Endothelial cell of umbilical vein (primary cell): ENCODE results near the gene SLC25A38. TPM values are rescaled to one million over a fixed set of nuclear protein-coding genes. Genes with fewer than 3 reads are reported as not detected.

ENCODE experiments used
- BruUV-seq: library from RNA; stranded (reverse); fragments of 400-500 nt; replicated peaks from 2 replicates; lab custom pipeline; 2021; lab: Mats Ljungman, UMichigan
- CTCF ChIA-PET: fragments of 300-600, 350-600 bp; sonication (Branson Sonifier 250); formaldehyde crosslinking; loops from one replicate; lab custom pipeline; 2021; ENCODE audit warnings: antibody characterized with exemption, inconsistent platforms; lab: Charles Lee
- POLR2A ChIA-PET: fragments of 300-600, 350-600 bp; sonication (Branson Sonifier 250); formaldehyde crosslinking; loops from one replicate; lab custom pipeline; 2021; ENCODE audit warnings: antibody characterized with exemption, inconsistent platforms; lab: Charles Lee
- DNase-seq: peaks from one replicate; pipeline ENCODE4 v3.0.0-alpha.2; 2011; ENCODE audit warnings: low read depth, low spot score
- FAIRE-seq: peaks from 2 replicates; lab custom pipeline; 2011; peaks lifted over from hg19 to GRCh38; lab: Jason Lieb, UNC
- H2AFZ ChIP-seq: 2 replicates; pipeline ENCODE4 v1.6.0; 2012; ENCODE audit warnings: low read depth, low read length, control low read depth, inconsistent platforms
- H3K27ac ChIP-seq: 2 replicates; pipeline ENCODE4 v1.5.1; 2011; ENCODE audit warnings: low read depth, mild to moderate bottlenecking, control low read depth, low read length, moderate library complexity; ENCODE audit not compliant: insufficient read depth
- H3K27me3 ChIP-seq, 2 experiments: 2 replicates each; pipeline versions ENCODE4 v1.6.0 to v1.6.1; 2011; ENCODE audit warnings: low read length in 2 of 2, mixed read lengths in 1 of 2; ENCODE audit not compliant: control insufficient read depth in 2 of 2, insufficient read depth in 2 of 2
- H3K36me3 ChIP-seq, 2 experiments: 2 replicates in 1 of 2; 3 replicates in 1 of 2; pipeline ENCODE4 v1.5.1; 2011; ENCODE audit warnings: low read length in 2 of 2, mild to moderate bottlenecking in 1 of 2, moderate library complexity in 1 of 2; ENCODE audit not compliant: control insufficient read depth in 2 of 2, insufficient read depth in 2 of 2; ENCODE audit errors: extremely low read depth in 1 of 2
- H3K4me1 ChIP-seq: 3 replicates; pipeline ENCODE4 v1.5.1; 2011; ENCODE audit warnings: mild to moderate bottlenecking, low read length; ENCODE audit not compliant: control insufficient read depth, insufficient read depth; ENCODE audit errors: extremely low read depth
- H3K4me2 ChIP-seq: 2 replicates; pipeline ENCODE4 v1.6.1; 2011; ENCODE audit warnings: low read length, control low read depth, mixed read lengths; ENCODE audit not compliant: insufficient read depth
- H3K4me3 ChIP-seq, 3 experiments: fragments of 200-600 bp in 1 of 3; sonication (generic), shearing (Covaris generic) in 1 of 3; replicated peaks in 1 of 3; 2 replicates each; pipeline ENCODE4 v1.5.1; 2011 to 2016; ENCODE audit warnings: control low read depth in 3 of 3, low read length in 3 of 3, mild to moderate bottlenecking in 2 of 3, inconsistent platforms in 1 of 3, low read depth in 1 of 3, moderate library complexity in 1 of 3; ENCODE audit not compliant: insufficient read depth in 1 of 3
- H3K79me2 ChIP-seq: 2 replicates; pipeline ENCODE4 v1.6.0; 2012; ENCODE audit warnings: low read length, inconsistent platforms; ENCODE audit not compliant: control insufficient read depth, insufficient read depth
- H3K9ac ChIP-seq: replicated peaks from 2 replicates; pipeline ENCODE3; 2011; ENCODE audit warnings: low read length, control low read depth; ENCODE audit not compliant: insufficient read depth; ENCODE audit errors: extremely low read depth
- H3K9me1 ChIP-seq: replicated peaks from 3 replicates; pipeline ENCODE4 v1.6.0; 2011; ENCODE audit warnings: mild to moderate bottlenecking, low read length; ENCODE audit not compliant: control insufficient read depth, insufficient read depth; ENCODE audit errors: extremely low read depth
- H3K9me3 ChIP-seq: replicated peaks from 2 replicates; pipeline ENCODE4 v1.5.1; 2012; ENCODE audit warnings: low read length, inconsistent platforms; ENCODE audit not compliant: control insufficient read depth, insufficient read depth
- H4K20me1 ChIP-seq: replicated peaks from 2 replicates; pipeline ENCODE3; 2011; ENCODE audit warnings: mild to moderate bottlenecking, low read length; ENCODE audit not compliant: control insufficient read depth, insufficient read depth; ENCODE audit errors: extremely low read depth
- EZH2 ChIP-seq: IDR thresholded peaks from 2 replicates; pipeline ENCODE4 v1.6.1; 2012; ENCODE audit warnings: borderline replicate concordance, low read depth, mild to moderate bottlenecking, moderate library complexity, low read length, inconsistent platforms; ENCODE audit not compliant: severe bottlenecking
- FOS ChIP-seq: IDR thresholded peaks from 2 replicates; pipeline ENCODE4 v1.6.1; 2011; ENCODE audit warnings: mild to moderate bottlenecking, low read length, moderate library complexity, borderline replicate concordance; ENCODE audit not compliant: insufficient read depth
- GATA2 ChIP-seq: IDR thresholded peaks from 2 replicates; pipeline ENCODE4 v1.7.0; 2011; ENCODE audit warnings: low read depth, mild to moderate bottlenecking, moderate library complexity, mixed read lengths, low read length; ENCODE audit not compliant: insufficient read length, insufficient read depth
- JUN ChIP-seq: IDR thresholded peaks from 2 replicates; pipeline ENCODE4 v1.6.1; 2011; ENCODE audit warnings: borderline replicate concordance, low read depth; ENCODE audit not compliant: insufficient read length, insufficient read depth
- MYC ChIP-seq: IDR thresholded peaks from one replicate; pipeline ENCODE4 v1.6.1; 2011; ENCODE audit warnings: mild to moderate bottlenecking, low read depth, low read length
- POLR2A ChIP-seq: IDR thresholded peaks from 2 replicates; pipeline ENCODE4 v1.6.1; 2012; ENCODE audit warnings: low read depth, mild to moderate bottlenecking, control low read depth, low read length
- POLR2AphosphoS5 ChIP-seq: IDR thresholded peaks from 2 replicates; pipeline ENCODE4 v1.6.1; 2012; ENCODE audit warnings: low read depth, mild to moderate bottlenecking, control low read depth, low read length, moderate library complexity; ENCODE audit not compliant: insufficient read depth
- dilution Hi-C: fragments of 300-500 bp; cut with MboI; formaldehyde crosslinking; loops from one replicate; pipeline ENCODE4 v1.15.0; 2019; ENCODE audit warnings: low sequenced_read_pairs; ENCODE audit not compliant: extremely low pct_ligation_motif_present
- intact Hi-C: fragments of 100-400 bp; cut with micrococcal nuclease; formaldehyde crosslinking; loops from one replicate; pipeline ENCODE4 v1.10.0; 2022
- polyA plus RNA-seq, 4 experiments: library from polyadenylated mRNA; depleted of rRNA in 3 of 4; stranded (reverse) in 3 of 4; unstranded in 1 of 4; fragments of >200 nt; gene quantifications; 2 replicates each; pipeline versions ENCODE4 v1.2.1 to v1.2.3, GENCODE V29; 2011 to 2012; ENCODE audit warnings: missing spikeins in 1 of 4
- total RNA-seq: library from RNA; stranded (reverse); gene quantifications from 2 replicates; pipeline ENCODE4 v1.2.3, GENCODE V29; 2021
- TF ChIP-seq, protein P1 (sequence below): IDR thresholded peaks from 2 replicates; pipeline ENCODE4 v1.6.1; 2011; ENCODE audit not compliant: insufficient read depth, insufficient read length
- TF ChIP-seq, protein P2 (sequence below), 2 donors: IDR thresholded peaks; 1 replicate in 1 of 2; 2 replicates in 1 of 2; pipeline ENCODE4 v1.5.1; 2011; ENCODE audit warnings: low read length in 2 of 2, mild to moderate bottlenecking in 2 of 2, moderate library complexity in 2 of 2, control low read depth in 1 of 2, inconsistent platforms in 1 of 2, low read depth in 1 of 2; ENCODE audit not compliant: insufficient read depth in 1 of 2; ENCODE audit errors: extremely low read depth in 1 of 2

Gene SLC25A38
- total and polyA plus RNA-seq, 2 donors (not counting 3 experiments of a cell fraction or from before 2014, with no cell fraction given) = 20.0 to 31.1 TPM

DNA sequence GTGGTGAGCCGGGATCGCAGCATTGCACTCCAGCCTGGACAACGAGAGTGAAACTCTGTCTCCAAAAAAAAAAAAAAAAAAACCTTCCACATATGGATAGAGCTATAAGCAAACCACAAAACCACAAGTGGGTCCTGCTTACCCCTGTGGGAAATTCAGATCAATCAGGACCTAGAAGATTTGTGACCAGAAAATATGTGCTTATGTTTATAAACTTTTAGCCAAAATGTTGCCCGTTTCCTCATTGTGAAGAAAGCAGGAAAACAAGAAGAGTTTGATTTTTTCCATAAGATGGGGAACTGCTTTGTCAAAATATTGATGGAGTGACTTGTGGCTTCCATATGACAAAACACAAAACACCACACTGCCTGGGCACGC, 3.4 kb upstream of the SLC25A38 start:
- no peak overlapping the region for H2AFZ ChIP-seq
- peaks cover 21% of the 10 kb centered on the region for H3K4me1 ChIP-seq
- no peak overlapping the region for H3K4me2 ChIP-seq
- no peaks in the 10 kb centered on the region for H3K79me2 ChIP-seq
- dilution Hi-C loops = no loop called here
- intact Hi-C loops = loop anchor here (2.0 to 10.0 kb wide), 3 partner anchors 171 to 1075 kb away; partner anchors contain the start of gene RPL14
- CTCF ChIA-PET = interaction anchor here (1.2 to 2.1 kb wide), 2 partner anchors 20 to 87 kb away, joined by 3 to 15 read pairs; no protein-coding TSS in a partner anchor
- no peak overlapping the region for H3K27ac ChIP-seq
- no peaks in the 10 kb centered on the region for H3K9me1 ChIP-seq
- DNase-seq (no peak), FAIRE-seq (no peak)
- no peak overlapping the region for H3K9ac ChIP-seq
- POLR2A ChIA-PET = no interaction called here
- BruUV-seq = no TSS peak
- H3K9me3 ChIP-seq = no peaks in the 10 kb centered on the region
- TF ChIP-seq POLR2A = no peak
- TF ChIP-seq POLR2AphosphoS5 = no peak
- no peak for TF ChIP-seq EZH2
- TF ChIP-seq MYC = no peak
- no peak for TF ChIP-seq GATA2
- TF ChIP-seq, protein P1, sequence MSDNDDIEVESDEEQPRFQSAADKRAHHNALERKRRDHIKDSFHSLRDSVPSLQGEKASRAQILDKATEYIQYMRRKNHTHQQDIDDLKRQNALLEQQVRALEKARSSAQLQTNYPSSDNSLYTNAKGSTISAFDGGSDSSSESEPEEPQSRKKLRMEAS = no peak
- no peak for TF ChIP-seq FOS
- TF ChIP-seq, protein P2, sequence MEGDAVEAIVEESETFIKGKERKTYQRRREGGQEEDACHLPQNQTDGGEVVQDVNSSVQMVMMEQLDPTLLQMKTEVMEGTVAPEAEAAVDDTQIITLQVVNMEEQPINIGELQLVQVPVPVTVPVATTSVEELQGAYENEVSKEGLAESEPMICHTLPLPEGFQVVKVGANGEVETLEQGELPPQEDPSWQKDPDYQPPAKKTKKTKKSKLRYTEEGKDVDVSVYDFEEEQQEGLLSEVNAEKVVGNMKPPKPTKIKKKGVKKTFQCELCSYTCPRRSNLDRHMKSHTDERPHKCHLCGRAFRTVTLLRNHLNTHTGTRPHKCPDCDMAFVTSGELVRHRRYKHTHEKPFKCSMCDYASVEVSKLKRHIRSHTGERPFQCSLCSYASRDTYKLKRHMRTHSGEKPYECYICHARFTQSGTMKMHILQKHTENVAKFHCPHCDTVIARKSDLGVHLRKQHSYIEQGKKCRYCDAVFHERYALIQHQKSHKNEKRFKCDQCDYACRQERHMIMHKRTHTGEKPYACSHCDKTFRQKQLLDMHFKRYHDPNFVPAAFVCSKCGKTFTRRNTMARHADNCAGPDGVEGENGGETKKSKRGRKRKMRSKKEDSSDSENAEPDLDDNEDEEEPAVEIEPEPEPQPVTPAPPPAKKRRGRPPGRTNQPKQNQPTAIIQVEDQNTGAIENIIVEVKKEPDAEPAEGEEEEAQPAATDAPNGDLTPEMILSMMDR (IDR thresholded peaks at IDR 0.05; ENCODE audit: extremely low read depth in 1 of 2, insufficient read depth in 1 of 2, low read depth in 1 of 2, low read length in 2 of 2) = no peak
- no peak for TF ChIP-seq JUN
- H4K20me1 ChIP-seq = no peaks in the 10 kb centered on the region
- H3K4me3 ChIP-seq = no peak overlapping the region
- no peaks in the 10 kb centered on the region for H3K36me3 ChIP-seq
- H3K27me3 ChIP-seq = peaks cover 0 to 1% of the 10 kb centered on the region in 2 experiments
